ENCODE measurements around the gene ARHGAP32.

Gene ARHGAP32

GRCh38 chr11:129214710-129215295 lies 22.7 kb upstream of the ARHGAP32 start:
- no peak for TF ChIP-seq CTCF (IDR thresholded peaks at IDR 0.05)
- no peak for DNase-seq (ENCODE audit: low spot score)
- no peak overlapping the region for H3K27ac ChIP-seq
- no peak overlapping the region for H3K4me3 ChIP-seq

- no peak for TF ChIP-seq CTCF (IDR thresholded peaks at IDR 0.05)
These were observed 21.1 kb upstream of the ARHGAP32 start for GRCh38 chr11:129213261-129213660.

GRCh38 chr11:129211397-129211796 lies 19.3 kb upstream of the ARHGAP32 start:
- no peak for TF ChIP-seq CTCF (IDR thresholded peaks at IDR 0.05)
- no peak overlapping the region for H3K27ac ChIP-seq
- H3K4me3 ChIP-seq = no peak overlapping the region
- no peak for DNase-seq (ENCODE audit: low spot score)

More at GRCh38 chr11:129213261-129213660, 21.1 kb upstream of the ARHGAP32 start:
- no peak overlapping the region for H3K27ac ChIP-seq
- no peak for DNase-seq (ENCODE audit: low spot score)
- no peak overlapping the region for H3K4me3 ChIP-seq

GRCh38 chr11:129210831-129211181 lies 18.7 kb upstream of the ARHGAP32 start:
- Histone ChIP-seq H3K27ac (no peak overlapping the region), H3K4me3 (no peak overlapping the region)
- DNase-seq (ENCODE audit: low spot score) = no peak
- no peak for TF ChIP-seq CTCF (IDR thresholded peaks at IDR 0.05)

GRCh38 chr11:129209891-129210830 lies 18.0 kb upstream of the ARHGAP32 start:
- no peak for TF ChIP-seq CTCF (IDR thresholded peaks at IDR 0.05)
- no peak overlapping the region for H3K4me3 ChIP-seq
- no peak overlapping the region for H3K27ac ChIP-seq
- DNase-seq (ENCODE audit: low spot score) = no peak

- DNase-seq (ENCODE audit: low spot score) = no peak
These were observed 16.7 kb upstream of the ARHGAP32 start for GRCh38 chr11:129208863-129209262.

More at GRCh38 chr11:129208863-129209262, 16.7 kb upstream of the ARHGAP32 start:
- Histone ChIP-seq H3K4me3 (no peak overlapping the region), H3K27ac (no peak overlapping the region)
- TF ChIP-seq CTCF (IDR thresholded peaks at IDR 0.05) = no peak

Measured in coronary artery (tissue), 2 donors.